Fibroblast of pulmonary artery (primary cell): ENCODE measurements around the gene UBE2M.
"Not testable (repeated sequence)": the region's sequence is repeated elsewhere in the genome, so short reads cannot be mapped to it uniquely, and the experiment has no call there.

Experiments
- DNase-seq: peaks from one replicate; pipeline ENCODE4 v3.0.0-alpha.2; 2010; ENCODE audit warnings: low read depth
- H3K4me3 ChIP-seq: replicated peaks from 2 replicates; pipeline ENCODE4 v1.5.1; 2011; ENCODE audit warnings: low read depth, mild to moderate bottlenecking, control low read depth, low read length, moderate library complexity
- CTCF ChIP-seq: IDR thresholded peaks from 2 replicates; pipeline ENCODE4 v1.5.1; 2011; ENCODE audit warnings: mild to moderate bottlenecking, control low read depth, low read length, inconsistent platforms; ENCODE audit errors: missing control alignments

Gene UBE2M

GRCh38 chr19:58558066-58558622, at the start of gene UBE2M:
Gene UBE2M (minus strand): TSS chr19:58558611. CDS start chr19:58558381, 230 bp downstream.
- TF ChIP-seq CTCF: no peak
- peak within 1 kb of the TSS; percentile 99 for H3K4me3 ChIP-seq
- peak; percentile 39 for DNase-seq

- not testable (repeated sequence) for DNase-seq, H3K4me3 ChIP-seq
Observed at GRCh38 chr19:58607213-58607612, 48.8 kb upstream of the UBE2M start.

GRCh38 chr19:58606251-58606896, 48.0 kb upstream of the UBE2M start:
- DNase-seq, H3K4me3 ChIP-seq: not testable (repeated sequence)

- TF ChIP-seq CTCF: no peak
- no peak overlapping the region for H3K4me3 ChIP-seq
- no peak for DNase-seq
Observed at GRCh38 chr19:58586133-58586765, 27.8 kb upstream of the UBE2M start.

- no peak for TF ChIP-seq CTCF
- H3K4me3 ChIP-seq: no peak overlapping the region
- DNase-seq: no peak
Observed at GRCh38 chr19:58585442-58586132, 27.2 kb upstream of the UBE2M start.

GRCh38 chr19:58584498-58585441, 26.4 kb upstream of the UBE2M start:
- H3K4me3 ChIP-seq: no peak overlapping the region
- no peak for DNase-seq
- no peak for TF ChIP-seq CTCF

GRCh38 chr19:58582985-58583384, 24.6 kb upstream of the UBE2M start:
- no peak for DNase-seq
- no peak overlapping the region for H3K4me3 ChIP-seq
- TF ChIP-seq CTCF: no peak
